HEK293 (cell line): ENCODE data around the gene CAPZB.

ENCODE experiments used
- CTCF ChIA-PET: fragments of 350-600 bp; formaldehyde crosslinking; extraction: SDS; loops from one replicate; lab custom pipeline; 2021; ENCODE audit warnings: antibody characterized with exemption; lab: Yijun Ruan, JAX
- POLR2A ChIA-PET: fragments of 300-600 bp; formaldehyde crosslinking; extraction: SDS; loops from one replicate; lab custom pipeline; 2020; ENCODE audit warnings: antibody characterized with exemption, inconsistent platforms; lab: Yijun Ruan, JAX
- H3K27ac ChIP-seq: fragments of 200-500 bp; sonication (Bioruptor generic); 2 replicates; pipeline ENCODE4 v1.5.1; 2014; ENCODE audit warnings: low read depth, low read length, control low read depth, inconsistent platforms; ENCODE audit errors: extremely low read depth
- H3K36me3 ChIP-seq, 2 experiments: fragments of 200-500 bp in 1 of 2; sonication (Bioruptor generic) in 1 of 2; 1 replicate in 1 of 2; 2 replicates in 1 of 2; pipeline ENCODE4 v1.5.1; 2014 to 2017; ENCODE audit warnings: inconsistent platforms in 2 of 2, low read length in 2 of 2; ENCODE audit not compliant: control insufficient read depth in 2 of 2, insufficient read depth in 1 of 2
- H3K4me1 ChIP-seq: fragments of 200-500 bp; sonication (Bioruptor generic); 2 replicates; pipeline ENCODE4 v1.5.1; 2014; ENCODE audit warnings: mild to moderate bottlenecking, low read length, inconsistent platforms; ENCODE audit not compliant: control insufficient read depth, insufficient read depth
- H3K4me3 ChIP-seq: 2 replicates; pipeline ENCODE4 v1.5.1; 2011; ENCODE audit warnings: low read depth, mild to moderate bottlenecking, control low read depth, low read length, moderate library complexity
- H3K9me3 ChIP-seq: fragments of 200-500 bp; sonication (Bioruptor generic); 2 replicates; pipeline ENCODE4 v1.5.1; 2014; ENCODE audit warnings: low read depth, low read length, inconsistent platforms; ENCODE audit not compliant: control insufficient read depth, insufficient read depth
- BCL11B ChIP-seq: fragments of 450-650 bp; formaldehyde crosslinking; IDR thresholded peaks from 2 replicates; pipeline ENCODE4 v1.5.1; 2016; ENCODE audit warnings: low read depth, missing biosample characterization, missing genetic modification characterization
- KLF1 ChIP-seq: fragments of 450-650 bp; formaldehyde crosslinking; IDR thresholded peaks from 2 replicates; pipeline ENCODE4 v1.5.1; 2016; ENCODE audit warnings: missing biosample characterization, missing genetic modification characterization
- KLF10 ChIP-seq: fragments of 450-650 bp; IDR thresholded peaks from 2 replicates; pipeline ENCODE4 v1.5.1; 2018; ENCODE audit warnings: missing biosample characterization, mild to moderate bottlenecking, missing genetic modification characterization
- KLF9 ChIP-seq: fragments of 450-650 bp; formaldehyde crosslinking; IDR thresholded peaks from 2 replicates; pipeline ENCODE4 v1.5.1; 2016; ENCODE audit warnings: missing biosample characterization, missing genetic modification characterization, low read depth
- MYNN ChIP-seq: fragments of 450-650 bp; formaldehyde crosslinking; IDR thresholded peaks from 2 replicates; pipeline ENCODE4 v1.5.1; 2016; ENCODE audit warnings: missing biosample characterization, missing genetic modification characterization, borderline replicate concordance
- SP2 ChIP-seq: fragments of 450-650 bp; formaldehyde crosslinking; IDR thresholded peaks from 2 replicates; pipeline ENCODE4 v1.5.1; 2016; ENCODE audit warnings: missing biosample characterization, missing genetic modification characterization
- WT1 ChIP-seq: fragments of 450-650 bp; formaldehyde crosslinking; IDR thresholded peaks from 2 replicates; pipeline ENCODE4 v1.5.1; 2016; ENCODE audit warnings: missing biosample characterization, missing genetic modification characterization
- ZEB2 ChIP-seq: fragments of 450-650 bp; formaldehyde crosslinking; IDR thresholded peaks from 2 replicates; pipeline ENCODE4 v1.5.1; 2016; ENCODE audit warnings: missing biosample characterization, missing genetic modification characterization
- ZIC2 ChIP-seq: fragments of 450-650 bp; formaldehyde crosslinking; IDR thresholded peaks from 2 replicates; pipeline ENCODE4 v1.5.1; 2016; ENCODE audit warnings: missing biosample characterization, missing genetic modification characterization
- ZNF112 ChIP-seq: fragments of 450-650 bp; formaldehyde crosslinking; IDR thresholded peaks from 2 replicates; pipeline ENCODE4 v1.5.0; 2017; ENCODE audit warnings: missing biosample characterization, missing genetic modification characterization
- ZNF132 ChIP-seq: fragments of 450-650 bp; formaldehyde crosslinking; IDR thresholded peaks from 2 replicates; pipeline ENCODE4 v1.5.1; 2017; ENCODE audit warnings: missing biosample characterization, missing genetic modification characterization, borderline replicate concordance
- ZNF133 ChIP-seq: fragments of 450-650 bp; formaldehyde crosslinking; IDR thresholded peaks from 2 replicates; pipeline ENCODE4 v1.5.1; 2016; ENCODE audit warnings: missing biosample characterization, missing genetic modification characterization
- ZNF169 ChIP-seq: fragments of 450-650 bp; formaldehyde crosslinking; IDR thresholded peaks from 2 replicates; pipeline ENCODE4 v1.5.1; 2016; ENCODE audit warnings: missing biosample characterization, missing genetic modification characterization
- ZNF292 ChIP-seq: fragments of 450-650 bp; formaldehyde crosslinking; IDR thresholded peaks from 2 replicates; pipeline ENCODE4 v1.5.1; 2016; ENCODE audit warnings: low read depth, missing biosample characterization, missing genetic modification characterization, borderline replicate concordance
- ZNF416 ChIP-seq: fragments of 450-650 bp; formaldehyde crosslinking; IDR thresholded peaks from 2 replicates; pipeline ENCODE4 v1.5.1; 2016; ENCODE audit warnings: missing biosample characterization, missing genetic modification characterization
- ZNF529 ChIP-seq: fragments of 450-650 bp; formaldehyde crosslinking; IDR thresholded peaks from 2 replicates; pipeline ENCODE4 v1.5.1; 2017; ENCODE audit warnings: missing genetic modification characterization, missing biosample characterization; ENCODE audit not compliant: insufficient replicate concordance
- ZNF623 ChIP-seq: fragments of 450-650 bp; formaldehyde crosslinking; IDR thresholded peaks from 2 replicates; pipeline ENCODE4 v1.5.1; 2016; ENCODE audit warnings: missing biosample characterization, missing genetic modification characterization
- ZNF707 ChIP-seq: fragments of 450-650 bp; formaldehyde crosslinking; IDR thresholded peaks from 2 replicates; pipeline ENCODE4 v1.5.1; 2016; ENCODE audit warnings: missing biosample characterization, missing genetic modification characterization
- ZNF830 ChIP-seq: fragments of 450-650 bp; IDR thresholded peaks from 2 replicates; pipeline ENCODE4 v1.5.0; 2018; ENCODE audit warnings: missing biosample characterization, missing genetic modification characterization, low read depth, mild to moderate bottlenecking, moderate library complexity
- TF ChIP-seq, protein P1 (sequence below): fragments of 450-650 bp; formaldehyde crosslinking; IDR thresholded peaks from 2 replicates; pipeline ENCODE4 v1.5.1; 2016; ENCODE audit warnings: missing biosample characterization, missing genetic modification characterization
- TF ChIP-seq, protein P2 (sequence below): fragments of 450-650 bp; formaldehyde crosslinking; IDR thresholded peaks from 2 replicates; pipeline ENCODE4 v1.5.1; 2017; ENCODE audit warnings: missing biosample characterization, missing genetic modification characterization
- TF ChIP-seq, protein P3 (sequence below): IDR thresholded peaks from 2 replicates; pipeline ENCODE4 v1.6.1; 2011; ENCODE audit warnings: mild to moderate bottlenecking, low read depth, low read length, borderline replicate concordance
- TF ChIP-seq, protein P4 (sequence below): fragments of 450-650 bp; formaldehyde crosslinking; IDR thresholded peaks from 2 replicates; pipeline ENCODE4 v1.5.1; 2017; ENCODE audit warnings: missing biosample characterization, missing genetic modification characterization
- TF ChIP-seq, protein P5 (sequence below): fragments of 450-650 bp; formaldehyde crosslinking; IDR thresholded peaks from 2 replicates; pipeline ENCODE4 v1.5.1; 2016; ENCODE audit warnings: missing biosample characterization, missing genetic modification characterization
- TF ChIP-seq, protein P6 (sequence below): fragments of 450-650 bp; formaldehyde crosslinking; IDR thresholded peaks from 2 replicates; pipeline ENCODE4 v1.5.1; 2016; ENCODE audit warnings: missing biosample characterization, missing genetic modification characterization

CAPZB gene

DNA sequence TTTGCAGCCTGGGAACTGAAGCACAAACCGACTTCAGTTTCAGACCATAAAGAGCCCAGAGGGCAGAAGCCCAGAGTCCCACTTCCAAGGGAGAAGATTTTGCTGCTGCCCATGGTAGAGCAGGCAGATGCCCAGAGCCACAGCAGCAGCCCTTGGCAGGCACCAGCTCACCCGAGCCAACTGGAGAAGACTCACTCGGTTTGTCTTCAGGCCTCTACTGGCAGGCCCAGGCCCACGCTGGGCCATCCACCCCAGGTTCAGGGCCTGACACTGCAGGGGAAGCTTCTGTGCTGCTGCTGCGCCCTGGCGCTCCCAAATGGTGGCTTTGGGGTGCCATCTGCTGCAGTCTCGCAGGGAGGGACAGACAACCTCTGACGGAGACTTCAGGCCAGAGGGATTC lies 139.9 kb downstream of the CAPZB start (continued):
- TF ChIP-seq, protein P1, sequence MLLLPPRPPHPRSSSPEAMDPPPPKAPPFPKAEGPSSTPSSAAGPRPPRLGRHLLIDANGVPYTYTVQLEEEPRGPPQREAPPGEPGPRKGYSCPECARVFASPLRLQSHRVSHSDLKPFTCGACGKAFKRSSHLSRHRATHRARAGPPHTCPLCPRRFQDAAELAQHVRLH (tag by site-specific recombination): no peak
- TF ChIP-seq KLF10 (no peak), ZNF623 (tag by site-specific recombination) (no peak)
- TF ChIP-seq, all 188 proteins: peak for 0

DNA sequence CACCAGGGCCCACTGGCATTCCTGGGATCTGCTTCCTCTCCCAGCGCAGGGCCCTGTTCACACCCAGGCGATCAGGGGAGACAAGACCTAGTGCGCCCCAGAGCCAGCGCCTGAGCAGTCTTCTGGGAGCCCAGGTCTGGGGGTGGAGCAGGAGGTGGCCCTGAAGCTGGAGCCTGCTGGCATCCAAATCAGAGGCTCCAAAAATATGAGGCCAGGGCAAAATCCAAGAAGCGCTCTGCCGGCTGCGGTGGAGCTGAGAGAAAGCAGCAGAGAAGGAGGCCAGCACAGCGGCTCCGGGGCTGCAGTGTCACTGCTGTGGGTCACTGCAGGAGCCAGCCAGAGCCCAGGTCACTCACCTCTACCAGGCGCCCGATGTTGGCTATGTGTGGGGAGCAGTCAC lies 140.5 kb downstream of the CAPZB start:
- ChIA-PET CTCF (interaction anchor here (0.6 to 3.7 kb wide), 7 partner anchors 9 to 316 kb away, joined by 3 to 19 read pairs (median 5); no protein-coding TSS in a partner anchor), POLR2A (no interaction called here)
- Histone ChIP-seq H3K9me3 (no peaks in the 10 kb centered on the region), H3K27ac (no peak overlapping the region), H3K4me1 (no peaks in the 10 kb centered on the region), H3K36me3 (peaks cover 0 to 79% of the 10 kb centered on the region in 2 experiments; a peak in 2 of 3 replicates), H3K4me3 (no peak overlapping the region)
- TF ChIP-seq MYNN (tag by site-specific recombination) (no peak), SP2 (no peak), ZNF529 (tag by site-specific recombination) (no peak), ZIC2 (no peak), ZNF112 (tag by site-specific recombination) (no peak), ZNF416 (tag by site-specific recombination) (no peak)

DNA sequence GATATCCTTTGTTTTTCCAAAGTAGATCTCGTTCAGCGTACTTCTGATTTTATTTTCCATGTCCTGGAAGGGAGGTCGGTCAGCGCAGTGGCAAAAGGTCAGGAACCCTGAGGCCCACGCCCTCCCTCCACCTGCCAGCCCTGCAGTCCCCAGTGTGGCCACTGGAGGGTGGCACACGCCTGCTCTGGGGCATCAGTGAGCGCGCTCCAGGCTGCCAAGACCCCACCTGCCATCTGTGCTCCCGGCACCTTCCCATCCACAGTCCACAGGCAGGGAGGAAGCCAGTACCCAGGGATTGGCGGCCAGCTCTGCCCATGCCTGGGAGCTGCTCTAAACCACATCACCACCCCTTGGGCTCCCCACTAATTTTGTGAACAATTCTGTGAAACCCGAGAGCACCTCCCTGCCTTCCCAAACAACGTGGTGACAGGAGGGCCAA lies 140.9 kb downstream of the CAPZB start:
- Histone ChIP-seq H3K9me3 (no peaks in the 10 kb centered on the region), H3K36me3 (peaks cover 0 to 79% of the 10 kb centered on the region in 2 experiments; a peak in 2 of 3 replicates), H3K27ac (no peak overlapping the region), H3K4me1 (no peaks in the 10 kb centered on the region), H3K4me3 (no peak overlapping the region)
- ChIA-PET CTCF (interaction anchor here (0.6 to 3.7 kb wide), 11 partner anchors 9 to 316 kb away, joined by 3 to 19 read pairs (median 4); no protein-coding TSS in a partner anchor), POLR2A (no interaction called here)
- TF ChIP-seq KLF9 (tag by site-specific recombination) (peak; percentile 30; the same call in 1 of the 2 replicates), ZEB2 (no peak), ZNF292 (tag by site-specific recombination) (no peak), ZNF830 (tag by site-specific recombination) (no peak), WT1 (tag by site-specific recombination) (no peak), ZNF169 (tag by site-specific recombination) (no peak), KLF1 (tag by site-specific recombination) (0 out of 2 replicates have a peak, but pooled peaks have one; percentile 13), ZNF132 (tag by site-specific recombination) (no peak), ZNF707 (tag by site-specific recombination) (no peak), ZNF133 (tag by site-specific recombination) (no peak), BCL11B (peak; percentile 84; the same call in 1 of the 2 replicates)
- TF ChIP-seq, protein P2, sequence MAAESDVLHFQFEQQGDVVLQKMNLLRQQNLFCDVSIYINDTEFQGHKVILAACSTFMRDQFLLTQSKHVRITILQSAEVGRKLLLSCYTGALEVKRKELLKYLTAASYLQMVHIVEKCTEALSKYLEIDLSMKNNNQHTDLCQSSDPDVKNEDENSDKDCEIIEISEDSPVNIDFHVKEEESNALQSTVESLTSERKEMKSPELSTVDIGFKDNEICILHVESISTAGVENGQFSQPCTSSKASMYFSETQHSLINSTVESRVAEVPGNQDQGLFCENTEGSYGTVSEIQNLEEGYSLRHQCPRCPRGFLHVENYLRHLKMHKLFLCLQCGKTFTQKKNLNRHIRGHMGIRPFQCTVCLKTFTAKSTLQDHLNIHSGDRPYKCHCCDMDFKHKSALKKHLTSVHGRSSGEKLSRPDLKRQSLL (tag by site-specific recombination): no peak
- TF ChIP-seq, protein P3, sequence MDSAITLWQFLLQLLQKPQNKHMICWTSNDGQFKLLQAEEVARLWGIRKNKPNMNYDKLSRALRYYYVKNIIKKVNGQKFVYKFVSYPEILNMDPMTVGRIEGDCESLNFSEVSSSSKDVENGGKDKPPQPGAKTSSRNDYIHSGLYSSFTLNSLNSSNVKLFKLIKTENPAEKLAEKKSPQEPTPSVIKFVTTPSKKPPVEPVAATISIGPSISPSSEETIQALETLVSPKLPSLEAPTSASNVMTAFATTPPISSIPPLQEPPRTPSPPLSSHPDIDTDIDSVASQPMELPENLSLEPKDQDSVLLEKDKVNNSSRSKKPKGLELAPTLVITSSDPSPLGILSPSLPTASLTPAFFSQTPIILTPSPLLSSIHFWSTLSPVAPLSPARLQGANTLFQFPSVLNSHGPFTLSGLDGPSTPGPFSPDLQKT: no peak
- TF ChIP-seq, protein P4, sequence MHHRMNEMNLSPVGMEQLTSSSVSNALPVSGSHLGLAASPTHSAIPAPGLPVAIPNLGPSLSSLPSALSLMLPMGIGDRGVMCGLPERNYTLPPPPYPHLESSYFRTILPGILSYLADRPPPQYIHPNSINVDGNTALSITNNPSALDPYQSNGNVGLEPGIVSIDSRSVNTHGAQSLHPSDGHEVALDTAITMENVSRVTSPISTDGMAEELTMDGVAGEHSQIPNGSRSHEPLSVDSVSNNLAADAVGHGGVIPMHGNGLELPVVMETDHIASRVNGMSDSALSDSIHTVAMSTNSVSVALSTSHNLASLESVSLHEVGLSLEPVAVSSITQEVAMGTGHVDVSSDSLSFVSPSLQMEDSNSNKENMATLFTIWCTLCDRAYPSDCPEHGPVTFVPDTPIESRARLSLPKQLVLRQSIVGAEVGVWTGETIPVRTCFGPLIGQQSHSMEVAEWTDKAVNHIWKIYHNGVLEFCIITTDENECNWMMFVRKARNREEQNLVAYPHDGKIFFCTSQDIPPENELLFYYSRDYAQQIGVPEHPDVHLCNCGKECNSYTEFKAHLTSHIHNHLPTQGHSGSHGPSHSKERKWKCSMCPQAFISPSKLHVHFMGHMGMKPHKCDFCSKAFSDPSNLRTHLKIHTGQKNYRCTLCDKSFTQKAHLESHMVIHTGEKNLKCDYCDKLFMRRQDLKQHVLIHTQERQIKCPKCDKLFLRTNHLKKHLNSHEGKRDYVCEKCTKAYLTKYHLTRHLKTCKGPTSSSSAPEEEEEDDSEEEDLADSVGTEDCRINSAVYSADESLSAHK (tag by site-specific recombination): no peak
- TF ChIP-seq, protein P5, sequence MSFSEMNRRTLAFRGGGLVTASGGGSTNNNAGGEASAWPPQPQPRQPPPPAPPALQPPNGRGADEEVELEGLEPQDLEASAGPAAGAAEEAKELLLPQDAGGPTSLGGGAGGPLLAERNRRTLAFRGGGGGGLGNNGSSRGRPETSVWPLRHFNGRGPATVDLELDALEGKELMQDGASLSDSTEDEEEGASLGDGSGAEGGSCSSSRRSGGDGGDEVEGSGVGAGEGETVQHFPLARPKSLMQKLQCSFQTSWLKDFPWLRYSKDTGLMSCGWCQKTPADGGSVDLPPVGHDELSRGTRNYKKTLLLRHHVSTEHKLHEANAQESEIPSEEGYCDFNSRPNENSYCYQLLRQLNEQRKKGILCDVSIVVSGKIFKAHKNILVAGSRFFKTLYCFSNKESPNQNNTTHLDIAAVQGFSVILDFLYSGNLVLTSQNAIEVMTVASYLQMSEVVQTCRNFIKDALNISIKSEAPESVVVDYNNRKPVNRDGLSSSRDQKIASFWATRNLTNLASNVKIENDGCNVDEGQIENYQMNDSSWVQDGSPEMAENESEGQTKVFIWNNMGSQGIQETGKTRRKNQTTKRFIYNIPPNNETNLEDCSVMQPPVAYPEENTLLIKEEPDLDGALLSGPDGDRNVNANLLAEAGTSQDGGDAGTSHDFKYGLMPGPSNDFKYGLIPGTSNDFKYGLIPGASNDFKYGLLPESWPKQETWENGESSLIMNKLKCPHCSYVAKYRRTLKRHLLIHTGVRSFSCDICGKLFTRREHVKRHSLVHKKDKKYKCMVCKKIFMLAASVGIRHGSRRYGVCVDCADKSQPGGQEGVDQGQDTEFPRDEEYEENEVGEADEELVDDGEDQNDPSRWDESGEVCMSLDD (tag by site-specific recombination): no peak
- TF ChIP-seq, protein P6, sequence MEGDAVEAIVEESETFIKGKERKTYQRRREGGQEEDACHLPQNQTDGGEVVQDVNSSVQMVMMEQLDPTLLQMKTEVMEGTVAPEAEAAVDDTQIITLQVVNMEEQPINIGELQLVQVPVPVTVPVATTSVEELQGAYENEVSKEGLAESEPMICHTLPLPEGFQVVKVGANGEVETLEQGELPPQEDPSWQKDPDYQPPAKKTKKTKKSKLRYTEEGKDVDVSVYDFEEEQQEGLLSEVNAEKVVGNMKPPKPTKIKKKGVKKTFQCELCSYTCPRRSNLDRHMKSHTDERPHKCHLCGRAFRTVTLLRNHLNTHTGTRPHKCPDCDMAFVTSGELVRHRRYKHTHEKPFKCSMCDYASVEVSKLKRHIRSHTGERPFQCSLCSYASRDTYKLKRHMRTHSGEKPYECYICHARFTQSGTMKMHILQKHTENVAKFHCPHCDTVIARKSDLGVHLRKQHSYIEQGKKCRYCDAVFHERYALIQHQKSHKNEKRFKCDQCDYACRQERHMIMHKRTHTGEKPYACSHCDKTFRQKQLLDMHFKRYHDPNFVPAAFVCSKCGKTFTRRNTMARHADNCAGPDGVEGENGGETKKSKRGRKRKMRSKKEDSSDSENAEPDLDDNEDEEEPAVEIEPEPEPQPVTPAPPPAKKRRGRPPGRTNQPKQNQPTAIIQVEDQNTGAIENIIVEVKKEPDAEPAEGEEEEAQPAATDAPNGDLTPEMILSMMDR (tag by site-specific recombination): peak; percentile 73
